H7 (cell line): ENCODE measurements around the gene ALLC. TPM values are rescaled to one million over a fixed set of nuclear protein-coding genes. Genes with fewer than 3 reads are reported as not detected.

Experiments
- total RNA-seq: library from RNA; depleted of rRNA; stranded (reverse); fragments of >200 nt; shearing (Covaris generic); gene quantifications from 2 replicates; pipeline ENCODE4 v1.2.3, GENCODE V29; 2014; rRNA removed

Gene ALLC
- total RNA-seq, 1 experiment from 2014 or later, result not detected

Other genes with a start within 250 kb of the ALLC start
- gene ADI1, start 138.7 kb upstream of the ALLC start, total RNA-seq, result 19.8 and 21.0 TPM in 2 replicates
- gene RNASEH1, start 99.9 kb upstream of the ALLC start, total RNA-seq, result 40.4 and 42.8 TPM in 2 replicates
- gene RPS7, start 82.9 kb upstream of the ALLC start, total RNA-seq, result 2,082 and 2,647 TPM in 2 replicates
- 0.07 TPM in 1 of 2 replicates, not detected in the other for gene COLEC11, start 63.1 kb upstream of the ALLC start, total RNA-seq
- not detected in 2 replicates for gene DCDC2C, start 45.4 kb downstream of the ALLC start, total RNA-seq